CD4-positive, alpha-beta T cell treated with Interleukin-2 at 100 ng/mL for 4 hours (primary cell): ENCODE results near the gene PPM1D.
"Not testable (repeated sequence)": the region's sequence is repeated elsewhere in the genome, so short reads cannot be mapped to it uniquely, and the experiment has no call there.

Source experiments
- DNase-seq: peaks from one replicate; pipeline ENCODE4 v3.0.0-alpha.2; 2020; ENCODE audit warnings: low spot score

PPM1D gene

DNA sequence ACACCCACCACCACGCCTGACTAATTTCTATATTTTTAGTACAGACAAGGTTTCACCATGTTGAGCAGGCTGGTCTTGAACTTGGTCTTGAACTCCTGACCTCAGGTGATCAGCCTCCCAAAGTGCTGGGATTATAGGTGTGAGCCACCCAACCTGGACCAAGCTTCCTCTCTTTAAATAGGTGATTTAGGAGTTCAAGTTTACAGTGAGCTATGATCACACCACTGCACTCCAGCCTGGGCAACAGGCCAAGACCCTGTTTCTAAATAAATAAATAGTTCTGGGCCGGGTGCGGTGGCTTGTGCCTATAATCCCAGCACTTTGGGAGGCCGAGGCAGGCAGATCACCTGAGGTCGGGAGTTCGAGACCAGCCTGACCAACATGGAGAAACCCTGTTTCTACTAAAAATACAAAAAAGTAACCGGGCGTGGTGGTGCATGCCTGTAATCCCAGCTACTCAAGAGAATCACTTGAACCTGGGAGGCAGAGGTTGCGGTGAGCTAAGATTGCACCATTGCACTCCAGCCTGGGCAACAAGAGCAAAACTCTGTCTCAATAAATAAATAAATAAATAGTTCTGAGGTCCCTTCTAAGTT lies 6.5 kb upstream of the PPM1D start:
- DNase-seq: not testable (repeated sequence)

DNA sequence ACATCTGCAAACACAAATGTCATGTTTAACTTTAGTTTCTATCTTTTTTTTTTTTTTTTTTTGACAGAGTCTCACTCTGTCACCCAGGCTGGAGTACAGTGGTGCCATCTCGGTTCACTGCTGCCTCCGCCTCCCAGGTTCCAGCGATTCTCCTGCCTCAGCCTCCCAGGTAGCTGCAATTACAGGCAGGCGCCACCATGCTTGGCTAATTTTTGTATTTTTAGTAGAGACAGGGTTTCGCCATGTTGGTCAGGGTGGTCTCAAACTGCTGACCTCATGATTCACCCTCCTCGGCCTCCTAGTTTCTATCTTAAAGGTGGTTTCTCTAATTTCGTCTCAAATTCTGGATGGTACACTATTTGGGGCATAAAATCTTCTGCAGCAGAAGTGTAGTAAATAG lies 5.8 kb upstream of the PPM1D start:
- DNase-seq: not testable (repeated sequence)

DNA sequence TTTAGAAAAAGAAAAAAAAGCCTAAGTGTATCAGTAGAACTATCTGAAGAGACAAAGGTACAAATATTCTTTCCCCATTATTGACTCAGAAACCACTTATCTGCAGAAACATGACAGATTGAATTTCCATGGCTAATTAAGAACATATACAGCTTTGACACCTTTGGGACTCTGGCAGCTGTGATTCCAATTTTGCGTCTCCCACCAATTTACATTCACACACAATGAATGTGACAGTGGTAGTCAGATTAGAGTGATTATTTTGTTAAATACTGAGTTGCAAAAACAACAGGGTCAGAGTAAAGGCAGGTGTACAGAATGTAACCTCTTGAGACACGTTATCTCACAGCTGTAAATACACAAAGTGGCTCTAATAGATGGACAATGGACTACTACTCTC lies 5.3 kb upstream of the PPM1D start:
- DNase-seq: no peak

DNA sequence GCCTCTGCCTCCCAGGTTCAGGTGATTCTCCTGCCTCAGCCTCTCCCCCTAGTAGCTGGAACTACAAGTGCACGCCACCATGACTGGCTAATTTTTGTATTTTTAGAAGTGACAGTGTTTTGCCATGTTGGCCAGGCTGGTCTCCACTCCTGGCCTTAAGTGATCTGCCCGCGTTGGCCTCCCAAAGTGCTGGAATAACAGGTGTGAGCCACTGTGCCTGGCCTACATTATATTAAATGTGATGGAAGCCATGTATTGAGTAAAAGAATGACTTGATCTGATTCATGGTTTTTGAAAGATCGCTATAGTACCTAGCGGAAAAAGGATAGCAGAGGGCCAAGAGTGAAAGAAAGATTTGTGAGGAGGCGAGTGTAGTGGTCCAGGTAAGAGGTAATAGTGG lies 2.7 kb upstream of the PPM1D start:
- no peak for DNase-seq

DNA sequence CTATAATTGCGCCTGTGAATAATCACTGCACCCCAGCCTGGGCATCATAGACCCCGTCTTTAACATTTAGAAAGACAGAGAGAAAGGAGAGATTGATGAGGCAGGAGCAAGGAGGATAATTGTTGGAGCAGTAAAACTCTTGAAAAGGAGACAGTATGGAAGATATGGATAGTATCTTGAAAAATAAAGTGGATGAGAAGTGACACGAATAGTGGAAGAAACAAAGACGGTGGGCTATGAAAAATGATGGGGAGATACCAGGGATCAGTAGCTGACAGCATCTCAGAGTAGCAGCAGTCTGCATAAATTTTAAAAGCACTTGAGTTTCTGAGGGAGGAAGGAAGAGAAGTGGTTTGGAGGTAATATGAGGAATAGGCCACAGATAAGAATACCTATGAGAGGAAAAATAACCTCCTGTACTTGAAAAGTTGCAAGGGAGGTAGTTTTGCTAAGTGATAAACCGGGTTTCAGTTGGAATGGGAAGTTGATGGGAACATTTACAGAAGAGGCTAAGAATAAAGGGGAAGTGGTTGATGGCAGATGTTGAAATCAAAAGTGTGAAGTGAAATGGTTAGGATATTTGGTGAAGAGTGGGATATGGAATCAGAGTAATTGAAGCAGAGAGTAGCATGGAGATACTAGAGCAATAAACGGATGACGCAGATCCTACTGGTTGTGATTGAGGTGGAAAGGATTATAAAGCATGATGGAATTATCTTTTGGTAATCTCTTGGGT lies 1.8 kb upstream of the PPM1D start:
- DNase-seq: no peak

DNA sequence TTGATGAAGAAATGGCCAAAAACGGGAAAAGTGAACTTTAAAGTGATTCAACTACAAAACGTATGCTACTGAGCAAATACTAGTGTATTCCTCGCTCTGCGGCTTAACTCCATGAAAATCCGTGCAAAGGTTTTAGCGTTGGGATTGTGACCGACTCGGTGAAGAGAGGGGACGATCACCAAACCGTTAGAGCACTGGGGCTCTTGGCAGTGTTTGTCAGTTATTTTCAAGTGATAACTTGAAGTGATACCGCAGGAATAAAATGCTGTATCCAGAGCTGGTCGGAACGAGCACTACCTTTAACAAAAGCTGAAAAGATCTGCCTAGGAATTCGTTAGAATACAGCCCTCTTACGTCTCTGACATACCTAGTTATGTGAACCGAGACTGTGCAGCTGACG lies 773 bp upstream of the PPM1D start:
- no peak for DNase-seq

DNA sequence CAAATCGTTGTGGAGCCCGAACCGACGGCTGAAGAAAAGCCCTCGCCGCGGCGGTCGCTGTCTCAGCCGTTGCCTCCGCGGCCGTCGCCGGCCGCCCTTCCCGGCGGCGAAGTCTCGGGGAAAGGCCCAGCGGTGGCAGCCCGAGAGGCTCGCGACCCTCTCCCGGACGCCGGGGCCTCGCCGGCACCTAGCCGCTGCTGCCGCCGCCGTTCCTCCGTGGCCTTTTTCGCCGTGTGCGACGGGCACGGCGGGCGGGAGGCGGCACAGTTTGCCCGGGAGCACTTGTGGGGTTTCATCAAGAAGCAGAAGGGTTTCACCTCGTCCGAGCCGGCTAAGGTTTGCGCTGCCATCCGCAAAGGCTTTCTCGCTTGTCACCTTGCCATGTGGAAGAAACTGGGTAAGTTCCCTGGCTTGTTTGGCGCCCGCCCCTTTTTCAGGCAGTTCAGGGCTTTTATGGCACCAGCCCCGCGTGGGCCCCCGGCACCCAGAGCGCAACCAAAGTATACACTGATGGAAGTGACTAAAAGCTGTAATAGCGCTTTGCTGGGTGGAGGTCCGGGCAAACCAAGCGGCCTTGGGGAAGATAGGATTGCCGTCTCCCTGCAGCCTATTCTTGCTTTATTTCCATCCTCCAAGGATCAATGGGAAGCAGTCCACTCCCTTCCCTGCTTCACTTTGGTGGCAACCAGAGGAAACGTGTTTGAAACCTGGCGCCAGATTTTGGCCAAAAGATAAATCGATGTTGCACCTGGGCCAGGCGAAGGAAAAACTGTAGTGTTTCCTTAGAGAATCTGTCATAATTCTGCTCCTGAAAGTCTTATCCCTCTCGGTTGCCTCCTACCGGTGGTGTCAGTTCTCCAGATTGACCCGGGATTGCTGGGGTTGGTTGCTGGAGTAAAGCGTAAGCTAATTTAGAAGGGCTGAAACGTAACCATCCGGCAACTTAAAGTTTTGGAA lies 775 bp downstream of the PPM1D start:
- peak; percentile 62 for DNase-seq

DNA sequence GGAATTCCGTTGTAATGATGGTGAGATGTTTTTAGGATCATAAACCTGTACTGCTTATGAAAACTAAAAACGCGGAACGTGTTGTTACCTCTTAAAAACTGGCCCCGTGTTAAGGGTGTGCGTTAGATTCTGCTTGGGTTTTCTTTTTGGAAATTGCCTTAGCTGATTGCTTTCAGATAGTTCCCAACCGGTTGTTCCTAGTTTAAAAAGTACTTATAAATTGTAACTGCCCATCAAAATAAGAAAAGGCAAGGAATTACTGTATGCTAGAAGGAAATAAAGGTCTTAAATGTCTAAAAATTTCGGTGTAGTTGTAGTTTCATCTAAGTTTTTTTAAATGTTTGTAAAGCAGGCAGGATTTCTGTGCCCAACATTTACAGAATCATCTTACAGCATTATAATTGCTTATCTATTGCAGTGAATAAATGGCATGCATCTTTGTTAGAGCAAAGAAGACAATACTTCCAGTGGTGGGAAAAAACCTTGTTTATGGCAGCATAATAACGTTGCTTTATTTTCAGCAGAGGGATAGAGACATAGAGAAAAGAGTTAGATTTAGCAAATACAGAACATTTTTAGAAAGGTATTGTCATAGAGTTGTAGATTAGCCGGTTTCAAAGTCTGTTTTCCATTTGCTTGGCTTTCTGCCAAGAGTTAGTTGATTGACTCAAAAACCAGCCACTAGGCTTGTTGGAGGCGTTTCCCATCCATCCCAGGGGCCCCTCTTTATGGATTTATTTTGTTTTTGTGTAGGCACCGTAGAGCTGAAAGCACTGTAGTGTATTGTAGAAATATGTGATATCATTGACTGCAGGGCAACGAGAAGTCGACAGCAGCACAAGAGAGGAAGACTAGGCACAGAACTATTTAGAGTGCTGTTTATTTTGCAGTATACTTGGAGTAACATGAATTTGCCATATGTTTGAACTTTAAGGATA lies 1.7 kb downstream of the PPM1D start:
- DNase-seq: peak; percentile 59

DNA sequence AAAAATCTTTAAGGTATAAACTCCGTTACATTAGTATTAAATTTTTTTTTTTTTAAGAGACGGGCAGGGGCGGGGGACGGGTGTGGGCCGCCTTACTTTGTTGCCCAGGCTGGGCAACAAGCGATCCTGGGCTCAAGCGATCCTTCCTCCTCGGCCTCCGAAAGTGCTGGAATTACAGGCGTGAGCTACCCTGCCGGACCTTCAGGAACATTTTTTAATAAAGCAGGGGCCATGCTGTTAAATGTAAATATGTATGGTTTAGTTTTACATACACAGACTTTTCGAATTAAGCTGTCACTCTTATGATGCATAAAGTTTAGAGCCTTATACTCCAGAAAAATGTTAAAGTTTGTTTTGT lies 2.4 kb downstream of the PPM1D start:
- DNase-seq: no peak

DNA sequence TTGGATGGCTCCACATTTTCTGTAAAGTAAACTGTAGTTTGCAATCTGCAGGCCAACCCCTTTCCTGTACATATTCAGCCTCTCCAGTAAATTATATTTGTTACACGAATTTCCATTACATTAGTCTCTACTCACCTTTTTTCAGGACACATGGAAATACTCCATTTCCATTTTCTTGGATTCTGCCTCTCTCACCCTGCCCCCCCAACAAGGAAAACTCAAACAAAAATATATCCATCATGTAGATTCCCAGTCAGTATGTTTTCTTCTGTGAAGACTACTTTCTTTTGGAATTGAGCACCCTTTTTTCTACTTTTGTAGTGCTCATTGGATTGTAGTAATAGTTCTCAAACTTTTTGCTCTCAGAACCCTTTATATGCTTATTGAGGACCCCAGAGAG lies 2.9 kb downstream of the PPM1D start:
- DNase-seq: no peak

DNA sequence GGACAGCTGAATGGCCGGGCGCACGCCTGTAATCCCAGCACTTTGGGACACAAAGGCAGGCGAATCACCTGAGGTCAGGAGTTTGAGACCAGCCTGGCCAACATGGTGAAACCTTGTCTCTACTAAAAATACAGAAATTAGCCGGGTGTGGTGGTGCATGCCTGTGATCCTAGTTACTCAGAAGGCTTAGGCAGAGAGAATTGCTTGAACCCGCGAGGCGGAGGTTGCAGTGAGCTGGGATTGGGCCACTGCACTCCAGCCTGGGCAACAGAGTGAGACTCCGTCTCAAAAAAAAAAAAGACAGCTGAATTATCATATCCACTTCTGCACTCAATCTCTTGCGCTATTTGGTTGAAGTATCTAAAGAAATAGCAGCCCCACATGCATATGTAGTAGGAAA lies 3.5 kb downstream of the PPM1D start:
- DNase-seq: not testable (repeated sequence)

DNA sequence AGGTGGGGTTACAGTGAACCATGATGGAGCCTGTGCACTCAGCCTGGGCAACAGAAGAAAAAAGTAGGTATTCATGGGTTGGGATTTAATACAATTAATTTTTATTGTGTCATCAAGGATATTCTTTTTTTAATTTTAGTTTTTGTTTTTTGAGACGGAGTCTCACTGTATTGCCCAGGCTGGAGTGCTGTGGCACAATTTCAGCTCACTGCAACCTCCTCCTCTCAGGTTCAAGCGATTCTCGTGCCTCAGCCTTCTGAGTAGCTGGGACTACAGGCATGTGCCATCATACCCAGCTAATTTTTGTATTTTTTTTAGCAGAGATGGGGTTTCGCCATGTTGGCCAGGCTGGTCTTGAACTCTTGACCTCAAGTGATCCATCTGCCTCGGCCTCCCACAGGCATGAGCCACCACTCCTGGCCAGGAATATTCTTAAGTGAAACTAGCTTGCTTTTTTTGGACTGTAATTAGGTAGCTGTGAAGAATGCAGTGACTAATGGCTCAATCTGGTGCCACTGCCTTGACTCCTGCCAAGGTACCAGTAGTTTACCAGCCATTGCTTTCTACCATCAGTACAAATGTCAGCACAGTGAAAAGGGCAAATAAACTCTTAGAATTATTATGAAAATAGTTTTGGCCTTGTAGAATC lies 4.8 kb downstream of the PPM1D start:
- no peak for DNase-seq

DNA sequence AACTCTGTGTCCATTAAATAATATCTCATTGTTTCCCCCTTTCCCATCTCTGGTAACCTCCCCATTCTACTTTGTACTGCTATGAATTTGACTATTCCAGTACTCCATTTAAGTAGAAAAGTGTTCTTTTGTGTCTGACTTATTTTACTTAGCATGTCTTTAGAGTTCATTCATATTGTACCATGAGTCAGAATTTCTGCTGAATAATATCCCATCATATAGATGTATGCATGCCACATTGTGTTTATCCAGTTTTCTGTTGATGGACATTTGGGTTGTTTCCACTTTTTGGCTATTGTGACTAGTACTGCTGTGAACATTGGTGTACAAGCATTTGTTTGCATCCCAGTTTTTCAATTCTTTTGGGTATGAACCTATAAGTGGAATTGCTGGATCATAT lies 6.0 kb downstream of the PPM1D start:
- no peak for DNase-seq

DNA sequence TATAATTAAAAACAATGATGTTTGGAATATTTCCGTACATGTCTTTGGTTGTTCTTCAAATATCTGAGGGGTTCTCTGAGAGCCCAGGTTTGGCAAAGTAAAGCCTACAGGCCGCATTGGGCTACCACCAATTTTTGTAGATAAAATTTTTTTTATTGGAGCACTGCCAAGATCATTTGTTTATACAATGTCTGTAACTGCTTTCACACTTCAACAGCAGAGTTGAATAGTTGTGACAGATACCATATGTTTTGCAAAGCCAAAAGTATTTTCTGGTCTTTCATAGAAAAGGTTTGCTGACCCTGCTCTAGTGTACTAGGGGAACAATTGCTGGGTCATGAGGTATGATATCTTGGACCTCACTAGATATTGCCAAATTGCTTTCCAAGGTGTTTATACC lies 10.5 kb downstream of the PPM1D start:
- DNase-seq: no peak

DNA sequence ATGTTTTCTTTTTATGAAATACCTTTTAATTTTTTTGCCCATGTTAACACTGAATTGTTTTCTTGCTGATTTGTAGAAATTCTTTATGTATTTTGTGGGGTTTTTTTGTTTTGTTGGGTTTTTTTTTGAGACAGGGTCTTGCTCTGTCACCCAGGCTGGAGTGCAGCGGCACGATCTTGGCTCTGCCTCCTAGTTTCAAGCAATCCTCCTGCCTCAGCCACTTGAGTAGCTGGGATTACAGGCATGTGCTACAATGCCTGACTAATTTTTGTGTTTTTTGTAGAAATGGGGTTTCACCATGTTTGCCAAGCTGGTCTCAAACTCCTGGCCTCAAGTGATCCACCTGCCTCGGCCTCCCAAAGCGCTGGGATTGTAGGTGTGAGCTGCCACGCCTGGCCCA lies 11.3 kb downstream of the PPM1D start:
- DNase-seq: not testable (repeated sequence)

DNA sequence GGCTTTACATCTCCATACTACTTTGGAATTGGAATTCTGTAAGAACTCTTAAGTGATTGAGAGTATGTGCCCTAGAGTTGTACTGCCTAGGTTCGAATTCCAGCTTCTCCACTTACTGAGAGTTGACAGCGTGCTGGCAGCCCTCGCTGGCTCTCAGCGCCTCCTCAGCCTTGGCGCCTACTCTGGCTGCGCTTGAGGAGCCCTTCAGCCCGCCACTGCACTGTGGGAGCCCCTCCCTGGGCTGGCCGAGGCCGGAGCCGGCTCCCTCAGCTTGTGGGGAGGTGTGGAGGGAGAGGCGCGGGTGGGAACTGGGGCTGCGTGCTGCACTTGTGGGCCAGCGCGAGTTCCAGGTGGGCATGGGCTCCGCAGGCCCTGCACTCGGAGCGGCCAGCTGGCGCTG lies 13.3 kb downstream of the PPM1D start:
- no peak for DNase-seq

DNA sequence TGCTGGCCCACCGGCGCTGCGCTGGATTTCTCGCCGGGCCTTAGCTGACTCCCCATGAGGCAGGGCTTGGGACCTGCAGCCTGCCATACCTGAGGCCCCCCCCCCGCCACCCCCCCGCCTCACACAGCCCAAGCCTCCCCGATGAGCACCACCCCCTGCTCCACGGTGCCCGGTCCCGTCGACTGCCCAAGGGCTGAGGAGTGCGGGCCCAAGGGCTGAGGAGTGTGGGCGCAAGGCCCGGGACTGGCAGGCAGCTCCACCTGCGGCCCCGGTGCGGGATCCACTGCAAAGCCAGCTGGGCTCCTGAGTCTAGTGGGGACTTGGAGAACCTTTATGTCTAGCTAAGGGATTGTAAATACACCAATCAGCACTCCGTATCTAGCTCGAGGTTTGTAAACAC lies 13.8 kb downstream of the PPM1D start:
- DNase-seq: not testable (repeated sequence)

DNA sequence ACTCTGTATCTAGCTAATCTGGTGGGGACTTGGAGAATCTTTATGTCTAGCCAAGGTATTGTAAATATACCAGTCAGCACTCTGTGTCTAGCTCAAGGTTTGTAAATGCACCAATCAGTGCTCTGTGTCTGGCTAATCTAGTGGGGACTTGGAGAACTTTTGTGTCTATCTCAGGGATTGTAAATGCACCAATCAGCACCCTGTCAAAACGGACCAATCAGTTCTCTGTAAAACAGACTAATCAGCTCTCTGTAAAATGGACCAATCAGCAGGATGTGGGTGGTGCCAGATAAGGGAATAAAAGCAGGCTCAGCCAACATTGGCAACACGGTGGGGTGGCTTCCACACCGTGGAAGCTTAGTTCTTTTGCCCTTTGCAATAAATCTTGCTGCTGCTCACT lies 14.3 kb downstream of the PPM1D start:
- not testable (repeated sequence) for DNase-seq

DNA sequence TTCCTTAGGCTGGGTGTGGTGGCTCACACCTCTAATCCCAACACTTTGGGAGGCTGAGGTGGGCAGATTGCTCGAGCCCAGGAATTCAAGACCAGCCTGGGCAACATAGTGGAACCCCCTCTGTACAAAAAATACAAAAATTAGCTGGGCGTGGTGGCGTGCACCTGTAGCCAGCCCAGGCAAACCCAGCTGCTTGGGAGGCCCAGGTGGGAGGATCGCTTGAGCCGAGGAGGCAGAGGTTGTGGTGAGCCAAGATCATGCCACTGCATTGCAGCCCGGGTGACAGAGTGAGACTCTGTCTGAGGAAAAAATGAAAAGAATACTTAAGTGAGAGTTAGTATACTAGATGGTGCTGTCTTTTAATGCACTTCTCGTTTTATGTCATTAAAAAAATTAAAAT lies 15.1 kb downstream of the PPM1D start:
- no peak for DNase-seq

DNA sequence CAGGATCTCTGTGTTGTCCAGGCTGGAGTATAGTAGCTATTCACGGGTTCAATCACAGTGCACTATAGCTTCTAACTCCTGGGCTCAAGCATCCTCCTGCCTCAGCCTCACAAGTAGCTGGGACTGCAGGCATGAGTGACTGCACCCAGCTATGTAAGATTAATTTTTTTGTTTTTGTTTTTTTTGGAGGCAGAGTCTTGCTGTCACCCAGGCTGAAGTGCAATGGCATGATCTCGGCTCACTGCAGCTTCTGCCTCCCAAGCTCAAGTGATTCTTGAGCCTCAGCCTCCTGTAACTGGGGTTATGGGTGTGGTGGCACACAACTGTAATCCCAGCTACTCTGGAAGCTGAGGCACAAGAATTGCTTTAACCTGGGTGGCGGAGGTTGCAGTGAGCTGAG lies 15.8 kb downstream of the PPM1D start:
- DNase-seq: no peak

DNA sequence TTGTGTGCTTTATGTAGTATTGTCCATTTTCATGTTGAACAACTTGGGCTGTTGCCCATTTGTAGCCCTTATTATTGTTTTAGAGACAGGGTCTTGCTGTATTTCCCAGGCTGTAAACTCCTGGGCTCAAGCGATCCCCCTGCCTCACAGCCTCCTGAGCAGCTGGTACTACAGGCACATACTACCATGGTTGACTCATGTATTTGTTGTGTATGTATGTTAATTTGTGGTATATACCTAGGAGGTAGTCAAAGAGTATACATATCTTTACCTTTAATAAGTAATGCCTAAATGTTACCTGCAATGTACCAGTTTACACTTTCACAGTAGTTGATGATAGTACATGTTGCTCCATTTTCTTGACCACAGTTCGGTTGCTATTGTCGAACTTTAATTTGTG lies 18.1 kb downstream of the PPM1D start:
- no peak for DNase-seq
